Fibroblast of mammary gland (primary cell): ENCODE results near the gene BAIAP2L2.

Source experiments
- DNase-seq: peaks from one replicate; pipeline ENCODE4 v3.0.0-alpha.2; 2010; ENCODE audit warnings: low read depth
- H3K4me3 ChIP-seq: 2 replicates; pipeline ENCODE4 v1.5.1; 2011; ENCODE audit warnings: low read depth, mild to moderate bottlenecking, low read length, moderate library complexity; ENCODE audit not compliant: control insufficient read depth
- CTCF ChIP-seq: conservative IDR thresholded peaks from 2 replicates; pipeline ENCODE4 v1.5.1; 2011; ENCODE audit warnings: low read depth, low read length, inconsistent platforms; ENCODE audit not compliant: control insufficient read depth, insufficient read depth

The BAIAP2L2 gene

GRCh38 chr22:38112381-38112780, 1.9 kb upstream of the BAIAP2L2 start:
- TF ChIP-seq CTCF, result no peak
- no peak for DNase-seq
- H3K4me3 ChIP-seq, result no peak overlapping the region

GRCh38 chr22:38111925-38112355, 1.5 kb upstream of the BAIAP2L2 start:
- DNase-seq, result no peak
- no peak overlapping the region for H3K4me3 ChIP-seq
- TF ChIP-seq CTCF, result no peak

- no peak overlapping the region for H3K4me3 ChIP-seq
- no peak for TF ChIP-seq CTCF
- DNase-seq, result no peak
These were observed 674 bp upstream of the BAIAP2L2 start for GRCh38 chr22:38110863-38111852.

- no peak for TF ChIP-seq CTCF
- DNase-seq, result no peak
- no peak overlapping the region for H3K4me3 ChIP-seq
These were observed 998 bp downstream of the BAIAP2L2 start for GRCh38 chr22:38109371-38110001.

- H3K4me3 ChIP-seq, result no peak overlapping the region
- TF ChIP-seq CTCF, result no peak
- no peak for DNase-seq
These were observed 1.7 kb downstream of the BAIAP2L2 start for GRCh38 chr22:38108561-38109319.

GRCh38 chr22:38107692-38108515, 2.6 kb downstream of the BAIAP2L2 start:
- H3K4me3 ChIP-seq, result no peak overlapping the region
- no peak for DNase-seq
- no peak for TF ChIP-seq CTCF
